Measurements from ENCODE around the gene ZC3H12D. TPM values are rescaled to one million over a fixed set of nuclear protein-coding genes. Genes with fewer than 3 reads are reported as not detected.

ZC3H12D gene
- polyA plus RNA-seq, 1 of the 3 experiments (the other 2 are of a cell fraction), result 0.03 TPM

DNA sequence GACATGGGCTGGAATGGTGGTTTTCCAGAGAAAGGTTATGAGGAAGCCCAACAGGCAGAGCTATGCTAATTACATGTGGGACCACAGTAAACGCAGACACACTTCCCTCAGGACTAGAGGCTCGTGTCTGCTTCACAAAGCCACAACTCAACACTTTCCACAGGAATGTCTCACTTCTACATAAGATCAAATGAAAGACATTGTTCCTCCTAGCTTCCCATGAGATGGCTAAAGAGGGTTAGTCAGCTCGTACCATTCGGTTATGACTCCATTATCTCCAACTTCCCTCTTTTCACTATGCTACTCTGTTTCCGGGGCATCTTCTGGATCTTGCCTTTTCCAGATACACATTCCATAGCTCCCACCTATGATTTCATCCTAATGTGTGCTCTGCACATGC is 29.1 kb upstream of the ZC3H12D start:
- Histone ChIP-seq H4K20me1 (ENCODE audit: insufficient read depth) (no peaks in the 10 kb centered on the region), H3K9me2 (no peaks in the 10 kb centered on the region), H3K36me3 (replicated peaks in 1 of 2; ENCODE audit: control insufficient read depth in 1 of 2, insufficient read depth in 2 of 2, low read length in 1 of 2) (peaks cover 41 to 44% of the 10 kb centered on the region in 2 experiments), H2AFZ (ENCODE audit: low read depth) (no peak overlapping the region), H3K27ac (ENCODE audit: low read depth in 2 of 2, low read length in 1 of 2) (no peak overlapping the region), H3K9ac (no peak overlapping the region), H3K27me3 (ENCODE audit: insufficient read depth) (no peaks in the 10 kb centered on the region), H3K9me3 (no peaks in the 10 kb centered on the region), H3K79me2 (ENCODE audit: insufficient read depth) (peaks cover 6% of the 10 kb centered on the region; the same call in 1 of the 2 replicates), H3K4me1 (ENCODE audit: control insufficient read depth in 1 of 2, insufficient read depth in 2 of 2, low read depth in 1 of 2, low read length in 1 of 2) (peaks cover 0 to 3% of the 10 kb centered on the region in 2 experiments; a peak in 1 of 4 replicates), H3F3A (replicated peaks; ENCODE audit: insufficient read depth) (peaks cover 19% of the 10 kb centered on the region), H3K4me3 (ENCODE audit: low read depth in 2 of 2, low read length in 1 of 2) (no peak overlapping the region), H3K4me2 (no peak overlapping the region)
- CTCF ChIA-PET, result interaction anchor here (0.6 to 2.7 kb wide), 3 partner anchors 82 to 747 kb away, joined by 3 to 10 read pairs (median 8); no protein-coding TSS in a partner anchor
- TF ChIP-seq GABPA (IDR thresholded peaks at IDR 0.05; ENCODE audit: low read depth) (no peak), RAD21 (IDR thresholded peaks at IDR 0.05; ENCODE audit: low read length) (no peak), ELF1 (IDR thresholded peaks at IDR 0.05) (no peak), GATA2 (CRISPR knock-in tag; IDR thresholded peaks at IDR 0.05) (no peak), EP300 (IDR thresholded peaks at IDR 0.05; ENCODE audit: borderline replicate concordance in 1 of 2, low read depth in 1 of 2, low read length in 1 of 2) (no peak), RXRA (IDR thresholded peaks at IDR 0.05; ENCODE audit: borderline replicate concordance, low read depth) (no peak), RFX5 (IDR thresholded peaks at IDR 0.05; ENCODE audit: low read length) (no peak), MEF2A (IDR thresholded peaks at IDR 0.05; ENCODE audit: borderline replicate concordance, low read depth) (no peak), FOXJ3 (CRISPR knock-in tag; IDR thresholded peaks at IDR 0.05) (no peak), JUND (IDR thresholded peaks at IDR 0.05) (no peak), NRF1 (IDR thresholded peaks at IDR 0.05; ENCODE audit: low read depth, low read length) (no peak), NFIC (IDR thresholded peaks at IDR 0.05; ENCODE audit: borderline replicate concordance) (no peak), MXI1 (IDR thresholded peaks at IDR 0.05; ENCODE audit: low read depth, low read length) (no peak), RCOR1 (IDR thresholded peaks at IDR 0.05; ENCODE audit: low read length) (no peak), POLR2AphosphoS5 (IDR thresholded peaks at IDR 0.05; ENCODE audit: low read depth, low read length) (no peak), TEAD4 (IDR thresholded peaks at IDR 0.05; ENCODE audit: borderline replicate concordance, insufficient read depth) (no peak)
- TF ChIP-seq, protein P1, sequence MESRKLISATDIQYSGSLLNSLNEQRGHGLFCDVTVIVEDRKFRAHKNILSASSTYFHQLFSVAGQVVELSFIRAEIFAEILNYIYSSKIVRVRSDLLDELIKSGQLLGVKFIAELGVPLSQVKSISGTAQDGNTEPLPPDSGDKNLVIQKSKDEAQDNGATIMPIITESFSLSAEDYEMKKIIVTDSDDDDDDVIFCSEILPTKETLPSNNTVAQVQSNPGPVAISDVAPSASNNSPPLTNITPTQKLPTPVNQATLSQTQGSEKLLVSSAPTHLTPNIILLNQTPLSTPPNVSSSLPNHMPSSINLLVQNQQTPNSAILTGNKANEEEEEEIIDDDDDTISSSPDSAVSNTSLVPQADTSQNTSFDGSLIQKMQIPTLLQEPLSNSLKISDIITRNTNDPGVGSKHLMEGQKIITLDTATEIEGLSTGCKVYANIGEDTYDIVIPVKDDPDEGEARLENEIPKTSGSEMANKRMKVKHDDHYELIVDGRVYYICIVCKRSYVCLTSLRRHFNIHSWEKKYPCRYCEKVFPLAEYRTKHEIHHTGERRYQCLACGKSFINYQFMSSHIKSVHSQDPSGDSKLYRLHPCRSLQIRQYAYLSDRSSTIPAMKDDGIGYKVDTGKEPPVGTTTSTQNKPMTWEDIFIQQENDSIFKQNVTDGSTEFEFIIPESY (IDR thresholded peaks at IDR 0.05; ENCODE audit: borderline replicate concordance, low read depth), result no peak
- TF ChIP-seq, protein P2, sequence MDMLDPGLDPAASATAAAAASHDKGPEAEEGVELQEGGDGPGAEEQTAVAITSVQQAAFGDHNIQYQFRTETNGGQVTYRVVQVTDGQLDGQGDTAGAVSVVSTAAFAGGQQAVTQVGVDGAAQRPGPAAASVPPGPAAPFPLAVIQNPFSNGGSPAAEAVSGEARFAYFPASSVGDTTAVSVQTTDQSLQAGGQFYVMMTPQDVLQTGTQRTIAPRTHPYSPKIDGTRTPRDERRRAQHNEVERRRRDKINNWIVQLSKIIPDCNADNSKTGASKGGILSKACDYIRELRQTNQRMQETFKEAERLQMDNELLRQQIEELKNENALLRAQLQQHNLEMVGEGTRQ (IDR thresholded peaks at IDR 0.05; ENCODE audit: borderline replicate concordance, low read depth, low read length), result no peak
- TF ChIP-seq, protein P3, sequence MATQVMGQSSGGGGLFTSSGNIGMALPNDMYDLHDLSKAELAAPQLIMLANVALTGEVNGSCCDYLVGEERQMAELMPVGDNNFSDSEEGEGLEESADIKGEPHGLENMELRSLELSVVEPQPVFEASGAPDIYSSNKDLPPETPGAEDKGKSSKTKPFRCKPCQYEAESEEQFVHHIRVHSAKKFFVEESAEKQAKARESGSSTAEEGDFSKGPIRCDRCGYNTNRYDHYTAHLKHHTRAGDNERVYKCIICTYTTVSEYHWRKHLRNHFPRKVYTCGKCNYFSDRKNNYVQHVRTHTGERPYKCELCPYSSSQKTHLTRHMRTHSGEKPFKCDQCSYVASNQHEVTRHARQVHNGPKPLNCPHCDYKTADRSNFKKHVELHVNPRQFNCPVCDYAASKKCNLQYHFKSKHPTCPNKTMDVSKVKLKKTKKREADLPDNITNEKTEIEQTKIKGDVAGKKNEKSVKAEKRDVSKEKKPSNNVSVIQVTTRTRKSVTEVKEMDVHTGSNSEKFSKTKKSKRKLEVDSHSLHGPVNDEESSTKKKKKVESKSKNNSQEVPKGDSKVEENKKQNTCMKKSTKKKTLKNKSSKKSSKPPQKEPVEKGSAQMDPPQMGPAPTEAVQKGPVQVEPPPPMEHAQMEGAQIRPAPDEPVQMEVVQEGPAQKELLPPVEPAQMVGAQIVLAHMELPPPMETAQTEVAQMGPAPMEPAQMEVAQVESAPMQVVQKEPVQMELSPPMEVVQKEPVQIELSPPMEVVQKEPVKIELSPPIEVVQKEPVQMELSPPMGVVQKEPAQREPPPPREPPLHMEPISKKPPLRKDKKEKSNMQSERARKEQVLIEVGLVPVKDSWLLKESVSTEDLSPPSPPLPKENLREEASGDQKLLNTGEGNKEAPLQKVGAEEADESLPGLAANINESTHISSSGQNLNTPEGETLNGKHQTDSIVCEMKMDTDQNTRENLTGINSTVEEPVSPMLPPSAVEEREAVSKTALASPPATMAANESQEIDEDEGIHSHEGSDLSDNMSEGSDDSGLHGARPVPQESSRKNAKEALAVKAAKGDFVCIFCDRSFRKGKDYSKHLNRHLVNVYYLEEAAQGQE (IDR thresholded peaks at IDR 0.05; ENCODE audit: low read depth, low read length), result no peak
- POLR2A ChIA-PET, result no interaction called here
- no peak for DNase-seq
- WGBS (ENCODE audit: low lambda C conversion rate), result 98% methylated on average over 5 of the region's 5 CpGs
